CD4-positive, alpha-beta T cell treated with Interleukin-10 for 1 hour (primary cell): ENCODE data around the gene FREM2.

Experiments used
- DNase-seq: peaks from one replicate; pipeline ENCODE4 v3.0.0-alpha.2; 2020

Gene FREM2

GRCh38 chr13:38849315-38849714, 162.4 kb downstream of the FREM2 start:
- no peak for DNase-seq

GRCh38 chr13:38850868-38851626, 164.2 kb downstream of the FREM2 start:
- DNase-seq: no peak

- DNase-seq: no peak
These were observed 167.3 kb downstream of the FREM2 start for GRCh38 chr13:38854226-38854625.

GRCh38 chr13:38856065-38856464, 169.2 kb downstream of the FREM2 start:
- DNase-seq: no peak

GRCh38 chr13:38862443-38862842, 175.6 kb downstream of the FREM2 start:
- no peak for DNase-seq

GRCh38 chr13:38863536-38863935, 176.7 kb downstream of the FREM2 start:
- DNase-seq: no peak

- no peak for DNase-seq
These were observed 179.8 kb downstream of the FREM2 start for GRCh38 chr13:38866649-38867048.

- DNase-seq: no peak
These were observed 181.5 kb downstream of the FREM2 start for GRCh38 chr13:38868399-38868798.

- DNase-seq: no peak
These were observed 182.0 kb downstream of the FREM2 start for GRCh38 chr13:38868870-38869269.

- no peak for DNase-seq
These were observed 184.4 kb downstream of the FREM2 start for GRCh38 chr13:38871275-38871674.

GRCh38 chr13:38872693-38873092, 185.8 kb downstream of the FREM2 start:
- peak; percentile 27 for DNase-seq

- no peak for DNase-seq
These were observed 188.5 kb downstream of the FREM2 start for GRCh38 chr13:38875186-38875875.

- DNase-seq: no peak
These were observed 192.4 kb downstream of the FREM2 start for GRCh38 chr13:38879278-38879677.

- no peak for DNase-seq
These were observed 192.9 kb downstream of the FREM2 start for GRCh38 chr13:38879786-38880185.

GRCh38 chr13:38880397-38880796, 193.5 kb downstream of the FREM2 start:
- no peak for DNase-seq

- DNase-seq: no peak
These were observed 196.9 kb downstream of the FREM2 start for GRCh38 chr13:38883783-38884182.

GRCh38 chr13:38888309-38888708, 201.4 kb downstream of the FREM2 start:
- no peak for DNase-seq

- no peak for DNase-seq
These were observed 208.2 kb downstream of the FREM2 start for GRCh38 chr13:38895075-38895474.

- DNase-seq: no peak
These were observed 210.6 kb downstream of the FREM2 start for GRCh38 chr13:38897521-38897920.

GRCh38 chr13:38898481-38898880, 211.6 kb downstream of the FREM2 start:
- DNase-seq: no peak

GRCh38 chr13:38899571-38899970, 212.7 kb downstream of the FREM2 start:
- DNase-seq: no peak

- DNase-seq: no peak
These were observed 213.3 kb downstream of the FREM2 start for GRCh38 chr13:38900188-38900587.

- DNase-seq: no peak
These were observed 215.7 kb downstream of the FREM2 start for GRCh38 chr13:38902551-38902950.

- no peak for DNase-seq
These were observed 218.2 kb downstream of the FREM2 start for GRCh38 chr13:38905081-38905480.

- no peak for DNase-seq
These were observed 219.0 kb downstream of the FREM2 start for GRCh38 chr13:38905861-38906260.
